Measurements from ENCODE around the gene PCBP3.

PCBP3 gene

GRCh38 chr21:45877171-45877438 lies 233.6 kb downstream of the PCBP3 start:
- Histone ChIP-seq H3K9me3 (ENCODE audit: severe bottlenecking) (no peaks in the 10 kb centered on the region), H3K4me3 (ENCODE audit: low read depth, low read length) (no peak overlapping the region), H3K36me3 (no peaks in the 10 kb centered on the region), H3K27me3 (ENCODE audit: insufficient read depth, low read depth, severe bottlenecking) (no peaks in the 10 kb centered on the region), H3K27ac (no peak overlapping the region)
- DNase-seq = no peak
- no peak for TF ChIP-seq CTCF (IDR thresholded peaks at IDR 0.05; ENCODE audit: low read depth, low read length)

- Histone ChIP-seq H3K9me3 (ENCODE audit: severe bottlenecking) (no peaks in the 10 kb centered on the region), H3K36me3 (no peaks in the 10 kb centered on the region), H3K27ac (no peak overlapping the region), H3K4me3 (ENCODE audit: low read depth, low read length) (no peak overlapping the region), H3K27me3 (ENCODE audit: insufficient read depth, low read depth, severe bottlenecking) (no peaks in the 10 kb centered on the region)
- no peak for DNase-seq
- TF ChIP-seq CTCF (IDR thresholded peaks at IDR 0.05; ENCODE audit: low read depth, low read length) = no peak
These were observed 234.4 kb downstream of the PCBP3 start for GRCh38 chr21:45877821-45878469.

GRCh38 chr21:45880097-45881068 lies 236.9 kb downstream of the PCBP3 start:
- peak overlapping the region; percentile 28 for H3K27ac ChIP-seq
- peak; percentile 93 for DNase-seq
- H3K4me3 ChIP-seq (ENCODE audit: low read depth, low read length) = no peak overlapping the region
- no peaks in the 10 kb centered on the region for H3K36me3 ChIP-seq
- TF ChIP-seq CTCF (IDR thresholded peaks at IDR 0.05; ENCODE audit: low read depth, low read length) = peak; percentile 88
- H3K27me3 ChIP-seq (ENCODE audit: insufficient read depth, low read depth, severe bottlenecking) = no peaks in the 10 kb centered on the region
- H3K9me3 ChIP-seq (ENCODE audit: severe bottlenecking) = no peaks in the 10 kb centered on the region

GRCh38 chr21:45882645-45883044 lies 239.1 kb downstream of the PCBP3 start:
- no peak overlapping the region for H3K4me3 ChIP-seq (ENCODE audit: low read depth, low read length)
- no peak for TF ChIP-seq CTCF (IDR thresholded peaks at IDR 0.05; ENCODE audit: low read depth, low read length)
- H3K27me3 ChIP-seq (ENCODE audit: insufficient read depth, low read depth, severe bottlenecking) = no peaks in the 10 kb centered on the region
- DNase-seq = no peak
- no peaks in the 10 kb centered on the region for H3K36me3 ChIP-seq
- no peak overlapping the region for H3K27ac ChIP-seq
- no peaks in the 10 kb centered on the region for H3K9me3 ChIP-seq (ENCODE audit: severe bottlenecking)

GRCh38 chr21:45883090-45883489 lies 239.6 kb downstream of the PCBP3 start:
- no peak overlapping the region for H3K4me3 ChIP-seq (ENCODE audit: low read depth, low read length)
- no peaks in the 10 kb centered on the region for H3K9me3 ChIP-seq (ENCODE audit: severe bottlenecking)
- TF ChIP-seq CTCF (IDR thresholded peaks at IDR 0.05; ENCODE audit: low read depth, low read length) = no peak
- no peaks in the 10 kb centered on the region for H3K27me3 ChIP-seq (ENCODE audit: insufficient read depth, low read depth, severe bottlenecking)
- DNase-seq = no peak
- no peaks in the 10 kb centered on the region for H3K36me3 ChIP-seq
- H3K27ac ChIP-seq = no peak overlapping the region

Data from WERI-Rb-1 (cell line).